ENCODE data around the gene ZNF570.

Gene ZNF570

DNA sequence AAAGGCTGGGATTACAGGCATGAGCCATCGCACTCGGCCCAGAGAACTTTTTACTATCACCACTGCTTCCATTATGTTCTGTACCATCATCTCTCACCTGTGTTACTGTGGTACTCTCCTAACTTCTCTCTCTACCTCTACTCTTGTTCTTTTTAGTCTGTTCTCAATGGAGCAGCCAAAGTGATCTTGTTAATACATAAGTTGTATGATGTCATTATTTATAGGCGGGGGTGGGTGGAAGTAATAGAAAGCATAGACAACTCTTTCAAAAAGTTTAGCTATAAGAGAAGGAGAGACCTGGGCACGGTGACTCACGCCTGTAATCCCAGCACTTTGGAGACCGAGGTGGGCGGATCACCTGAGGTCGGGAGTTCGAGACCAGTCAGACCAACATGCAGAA is 3.0 kb downstream of the ZNF570 start:
- Histone ChIP-seq H3K27ac (no peak overlapping the region), H3K4me3 (no peak overlapping the region)
- DNase-seq (ENCODE audit: low spot score), result no peak
- TF ChIP-seq, protein P1, sequence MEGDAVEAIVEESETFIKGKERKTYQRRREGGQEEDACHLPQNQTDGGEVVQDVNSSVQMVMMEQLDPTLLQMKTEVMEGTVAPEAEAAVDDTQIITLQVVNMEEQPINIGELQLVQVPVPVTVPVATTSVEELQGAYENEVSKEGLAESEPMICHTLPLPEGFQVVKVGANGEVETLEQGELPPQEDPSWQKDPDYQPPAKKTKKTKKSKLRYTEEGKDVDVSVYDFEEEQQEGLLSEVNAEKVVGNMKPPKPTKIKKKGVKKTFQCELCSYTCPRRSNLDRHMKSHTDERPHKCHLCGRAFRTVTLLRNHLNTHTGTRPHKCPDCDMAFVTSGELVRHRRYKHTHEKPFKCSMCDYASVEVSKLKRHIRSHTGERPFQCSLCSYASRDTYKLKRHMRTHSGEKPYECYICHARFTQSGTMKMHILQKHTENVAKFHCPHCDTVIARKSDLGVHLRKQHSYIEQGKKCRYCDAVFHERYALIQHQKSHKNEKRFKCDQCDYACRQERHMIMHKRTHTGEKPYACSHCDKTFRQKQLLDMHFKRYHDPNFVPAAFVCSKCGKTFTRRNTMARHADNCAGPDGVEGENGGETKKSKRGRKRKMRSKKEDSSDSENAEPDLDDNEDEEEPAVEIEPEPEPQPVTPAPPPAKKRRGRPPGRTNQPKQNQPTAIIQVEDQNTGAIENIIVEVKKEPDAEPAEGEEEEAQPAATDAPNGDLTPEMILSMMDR (IDR thresholded peaks at IDR 0.05), result no peak

DNA sequence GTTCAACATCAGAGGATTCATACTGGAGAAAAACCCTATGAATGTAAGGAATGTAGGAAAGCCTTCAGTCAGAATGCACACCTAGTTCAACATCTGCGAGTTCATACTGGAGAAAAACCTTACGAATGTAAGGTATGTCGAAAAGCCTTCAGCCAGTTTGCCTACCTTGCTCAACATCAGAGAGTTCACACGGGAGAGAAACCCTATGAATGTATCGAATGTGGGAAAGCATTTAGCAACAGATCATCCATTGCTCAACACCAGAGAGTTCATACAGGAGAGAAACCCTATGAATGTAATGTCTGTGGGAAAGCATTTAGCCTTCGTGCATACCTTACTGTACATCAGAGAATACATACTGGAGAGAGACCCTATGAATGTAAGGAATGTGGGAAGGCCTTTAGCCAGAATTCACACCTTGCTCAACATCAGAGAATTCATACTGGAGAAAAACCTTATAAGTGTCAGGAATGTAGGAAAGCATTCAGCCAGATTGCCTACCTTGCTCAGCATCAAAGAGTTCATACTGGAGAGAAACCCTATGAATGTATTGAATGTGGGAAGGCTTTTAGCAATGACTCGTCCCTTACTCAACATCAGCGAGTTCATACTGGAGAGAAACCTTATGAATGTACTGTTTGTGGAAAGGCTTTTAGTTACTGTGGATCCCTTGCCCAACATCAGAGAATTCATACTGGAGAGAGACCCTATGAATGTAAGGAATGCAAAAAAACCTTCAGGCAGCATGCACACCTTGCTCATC is 15.4 kb downstream of the ZNF570 start:
- TF ChIP-seq, protein P1 (IDR thresholded peaks at IDR 0.05), result no peak
- DNase-seq (ENCODE audit: low spot score), result no peak
- peak overlapping the region; percentile 52 for H3K4me3 ChIP-seq
- no peak overlapping the region for H3K27ac ChIP-seq

DNA sequence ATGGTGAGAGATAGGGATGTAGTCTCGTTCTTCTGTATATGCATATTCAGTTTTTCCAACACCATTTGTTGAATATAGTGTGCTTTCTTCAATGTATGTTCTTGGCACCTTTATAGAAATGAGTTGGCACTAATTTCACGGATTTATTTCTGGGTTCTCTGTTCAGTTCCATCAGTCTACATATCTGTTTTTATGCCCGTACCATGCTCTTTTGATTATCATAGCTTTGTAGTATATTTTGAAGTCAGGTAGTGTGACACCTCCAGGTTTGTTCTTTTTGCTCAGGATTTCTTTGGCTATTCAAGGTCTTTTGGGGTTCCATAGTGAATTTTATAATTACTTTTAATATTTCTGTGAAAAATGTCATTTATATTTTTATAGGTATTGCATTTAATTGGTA is 23.1 kb downstream of the ZNF570 start:
- DNase-seq (ENCODE audit: low spot score), result no peak
- TF ChIP-seq, protein P1 (IDR thresholded peaks at IDR 0.05), result no peak
- Histone ChIP-seq H3K4me3 (no peak overlapping the region), H3K27ac (no peak overlapping the region)

DNA sequence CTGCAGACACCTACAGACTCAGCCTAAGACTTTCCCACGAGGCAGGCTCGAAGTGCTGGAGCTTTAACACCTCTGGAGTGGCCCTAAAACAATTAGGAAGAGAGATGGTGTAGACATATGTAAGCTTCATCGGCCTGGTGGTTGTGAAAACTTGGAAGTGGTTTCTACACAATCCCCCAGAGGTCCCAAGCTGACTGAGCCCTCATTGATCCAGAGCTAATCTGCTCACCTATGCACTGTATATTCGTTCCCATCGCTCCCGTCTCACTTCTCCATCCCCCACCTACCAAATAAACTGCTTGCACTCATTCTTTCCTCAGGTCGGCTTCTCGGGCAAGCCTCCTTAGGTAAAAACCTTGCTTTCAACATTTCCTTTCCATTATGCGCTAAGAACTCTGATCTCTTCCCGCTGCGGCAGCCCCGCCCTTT is 36.8 kb downstream of the ZNF570 start:
- TF ChIP-seq, protein P1 (IDR thresholded peaks at IDR 0.05), result no peak
- no peak for DNase-seq (ENCODE audit: low spot score)
- Histone ChIP-seq H3K27ac (peak overlapping the region; percentile 76 to 91), H3K4me3 (peak overlapping the region; percentile 79)

DNA sequence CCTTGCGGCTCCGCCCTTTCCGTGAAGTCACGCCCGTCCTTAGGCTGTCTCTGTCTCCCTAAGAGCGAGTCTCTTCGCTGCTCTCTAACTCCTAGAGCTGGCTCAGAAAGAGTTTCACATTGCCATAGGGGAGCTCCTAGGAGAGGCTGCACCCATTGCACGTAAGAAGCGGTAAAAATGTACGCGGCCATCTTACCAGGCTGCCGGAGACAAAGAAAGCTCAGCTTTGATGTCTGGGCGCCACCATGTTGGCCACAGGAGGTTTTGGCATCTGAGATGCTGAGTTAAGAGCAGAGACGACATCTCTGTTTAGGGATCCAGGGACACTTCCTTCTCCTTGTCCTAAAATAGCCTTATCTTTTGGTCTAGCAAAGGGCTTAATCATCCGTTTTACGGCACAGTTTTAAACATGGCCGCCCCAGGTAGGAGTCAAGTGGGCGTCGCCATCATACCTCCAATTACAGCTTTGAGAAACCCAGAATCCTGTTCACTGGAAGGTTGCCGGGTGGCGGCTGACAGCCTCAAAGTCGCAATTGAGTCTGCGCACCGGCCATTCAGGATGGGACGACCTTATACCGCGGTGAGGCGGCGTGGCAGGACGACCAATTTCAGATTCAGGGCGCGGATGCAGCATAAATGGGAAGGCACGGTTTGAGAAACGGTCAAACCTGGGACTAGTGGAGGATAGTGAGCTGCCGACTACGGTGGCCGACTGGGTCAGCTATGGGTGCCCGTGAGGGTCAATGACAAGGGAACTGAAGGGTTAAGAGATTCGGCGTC is 37.4 kb downstream of the ZNF570 start, which contains the start of gene ZNF793:
Gene ZNF793 (plus strand): TSS at position 553 of the 780 bp plus-strand sequence. CDS start 16,501 bp downstream, outside the sequence.
- Histone ChIP-seq H3K4me3 (peak within 1 kb of the TSS; percentile 79), H3K27ac (peak within 1 kb of the TSS; percentile 76 to 91)
- peak; percentile 85 for DNase-seq (ENCODE audit: low spot score)
- TF ChIP-seq, protein P1 (IDR thresholded peaks at IDR 0.05), result no peak

DNA sequence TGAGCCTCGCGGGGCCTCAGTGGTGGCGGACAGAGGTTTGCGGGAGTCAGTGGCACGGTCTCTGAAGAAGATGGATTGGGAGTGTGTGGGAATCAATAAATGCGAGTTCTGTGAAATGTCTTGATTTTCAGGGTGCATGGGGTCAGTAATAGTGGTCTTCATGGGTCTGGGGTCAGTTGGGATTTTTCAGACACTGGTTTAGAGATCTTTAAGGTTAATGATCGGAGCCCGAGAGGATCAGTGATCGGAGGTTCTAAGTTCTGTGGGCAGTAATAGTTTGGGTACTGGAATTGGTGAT is 38.0 kb downstream of the ZNF570 start:
- no peak for DNase-seq (ENCODE audit: low spot score)
- Histone ChIP-seq H3K4me3 (peak overlapping the region; percentile 79), H3K27ac (peak overlapping the region; percentile 76 to 91)
- TF ChIP-seq, protein P1 (IDR thresholded peaks at IDR 0.05), result no peak

All from coronary artery (tissue), 2 donors.